WTC11 (cell line): ENCODE measurements around the gene KLF11. TPM values are rescaled to one million over a fixed set of nuclear protein-coding genes. Genes with fewer than 3 reads are reported as not detected.

Experiments
- ATAC-seq: fragments of 200-7000 bp; cut with Tn5 transposase; 2 replicates; pipeline ENCODE4 v1.10.0; 2021; ENCODE audit warnings: mild to moderate bottlenecking, moderate library complexity
- CTCF ChIA-PET: fragments of 300-600 bp; sonication (Branson Sonifier 250); formaldehyde crosslinking; loops from one replicate; lab custom pipeline; 2021; ENCODE audit warnings: antibody characterized with exemption; lab: Charles Lee
- POLR2A ChIA-PET: fragments of 350-600 bp; sonication (Branson Sonifier 250); formaldehyde crosslinking; loops from one replicate; lab custom pipeline; 2021; ENCODE audit warnings: antibody characterized with exemption; lab: Charles Lee
- DNase-seq: peaks from one replicate; pipeline ENCODE4 v3.0.0; 2021; ENCODE audit warnings: low spot score
- H3K27ac Mint-ChIP-seq: 2 replicates; pipeline ENCODE4 v1.8.0; 2021; ENCODE audit warnings: mixed read lengths
- H3K27me3 Mint-ChIP-seq: 2 replicates; pipeline ENCODE4 v1.8.0; 2021; ENCODE audit warnings: low read depth, mild to moderate bottlenecking, moderate library complexity, mixed read lengths
- H3K36me3 Mint-ChIP-seq: 2 replicates; pipeline ENCODE4 v1.8.0; 2021; ENCODE audit warnings: mixed read lengths
- H3K4me1 Mint-ChIP-seq: 2 replicates; pipeline ENCODE4 v1.8.0; 2022; ENCODE audit warnings: mixed read lengths
- H3K4me3 Mint-ChIP-seq: 2 replicates; pipeline ENCODE4 v1.8.0; 2021; ENCODE audit warnings: mild to moderate bottlenecking, moderate library complexity, mixed read lengths
- H3K9me3 Mint-ChIP-seq: 2 replicates; pipeline ENCODE4 v1.8.0; 2021; ENCODE audit warnings: mixed read lengths
- ATF1 ChIP-seq: sonication (generic); formaldehyde crosslinking; IDR thresholded peaks from 2 replicates; pipeline ENCODE4 v1.8.1; 2023; ENCODE audit warnings: mild to moderate bottlenecking, moderate library complexity, missing genetic modification reagents
- EMX1 ChIP-seq: fragments of 250-450 bp; sonication (Bioruptor Pico); IDR thresholded peaks from 2 replicates; pipeline ENCODE4 v1.8.0; 2021; ENCODE audit warnings: mild to moderate bottlenecking
- ESRRA ChIP-seq: sonication (generic); formaldehyde crosslinking; IDR thresholded peaks from 2 replicates; pipeline ENCODE4 v1.8.1; 2022; ENCODE audit warnings: mild to moderate bottlenecking, missing genetic modification reagents, borderline replicate concordance
- FOXJ3 ChIP-seq: sonication (generic); formaldehyde crosslinking; IDR thresholded peaks from 2 replicates; pipeline ENCODE4 v1.9.0; 2021; ENCODE audit warnings: missing genetic modification reagents, mild to moderate bottlenecking, borderline replicate concordance
- HMGA2 ChIP-seq: fragments of 250-450 bp; sonication (Bioruptor Pico); IDR thresholded peaks from 2 replicates; pipeline ENCODE4 v1.4.0; 2021; ENCODE audit warnings: mild to moderate bottlenecking, moderate library complexity
- IRF2 ChIP-seq: sonication (generic); formaldehyde crosslinking; IDR thresholded peaks from 2 replicates; pipeline ENCODE4 v1.8.0; 2022; ENCODE audit warnings: low read depth, missing genetic modification reagents, borderline replicate concordance
- JUN ChIP-seq: sonication (generic); formaldehyde crosslinking; IDR thresholded peaks from 2 replicates; pipeline ENCODE4 v1.8.0; 2023; ENCODE audit warnings: mild to moderate bottlenecking, missing genetic modification reagents
- NFATC4 ChIP-seq: fragments of 250-450 bp; sonication (Bioruptor Pico); IDR thresholded peaks from 2 replicates; pipeline ENCODE4 v1.9.0; 2021; ENCODE audit warnings: mild to moderate bottlenecking
- NR3C1 ChIP-seq: sonication (generic); formaldehyde crosslinking; conservative IDR thresholded peaks from 2 replicates; pipeline ENCODE4 v1.8.1; 2023; ENCODE audit warnings: low read depth, mild to moderate bottlenecking, missing genetic modification reagents
- SMAD3 ChIP-seq: sonication (generic); formaldehyde crosslinking; IDR thresholded peaks from 2 replicates; pipeline ENCODE4 v1.8.0; 2022; ENCODE audit warnings: missing genetic modification reagents, mild to moderate bottlenecking, borderline replicate concordance
- TEAD1 ChIP-seq: sonication (generic); formaldehyde crosslinking; IDR thresholded peaks from 2 replicates; pipeline ENCODE4 v1.8.0; 2022; ENCODE audit warnings: mild to moderate bottlenecking, missing genetic modification reagents
- ZBTB21 ChIP-seq: sonication (generic); formaldehyde crosslinking; IDR thresholded peaks from 2 replicates; pipeline ENCODE4 v1.8.1; 2023; ENCODE audit warnings: mild to moderate bottlenecking, missing genetic modification reagents, borderline replicate concordance
- ZNF138 ChIP-seq: sonication (generic); formaldehyde crosslinking; conservative IDR thresholded peaks from 2 replicates; pipeline ENCODE4 v1.8.1; 2022; ENCODE audit warnings: mild to moderate bottlenecking, moderate library complexity, missing genetic modification reagents
- ZNF219 ChIP-seq: sonication (generic); formaldehyde crosslinking; IDR thresholded peaks from 2 replicates; pipeline ENCODE4 v1.8.0; 2023; ENCODE audit warnings: missing genetic modification reagents, mild to moderate bottlenecking, borderline replicate concordance
- ZNF396 ChIP-seq: fragments of 250-450 bp; sonication (Bioruptor Pico); IDR thresholded peaks from 2 replicates; pipeline ENCODE4 v1.8.0; 2021; ENCODE audit warnings: mild to moderate bottlenecking, moderate library complexity, borderline replicate concordance
- ZNF423 ChIP-seq: fragments of 250-450 bp; sonication (Bioruptor Pico); IDR thresholded peaks from 2 replicates; pipeline ENCODE4 v2.1.2; 2022; ENCODE audit warnings: mild to moderate bottlenecking, moderate library complexity
- total RNA-seq: library from RNA; stranded (reverse); gene quantifications from 3 replicates; pipeline ENCODE4 v1.2.3, GENCODE V29; 2021
- TF ChIP-seq, protein P1 (sequence below): fragments of 250-450 bp; sonication (Bioruptor Pico); conservative IDR thresholded peaks from 2 replicates; pipeline ENCODE4 v1.9.0; 2021; ENCODE audit warnings: mild to moderate bottlenecking
- TF ChIP-seq, protein P2 (sequence below): sonication (generic); formaldehyde crosslinking; IDR thresholded peaks from 2 replicates; pipeline ENCODE4 v1.8.0; 2023; ENCODE audit warnings: missing genetic modification reagents
- TF ChIP-seq, protein P3 (sequence below): fragments of 200-600 bp; IDR thresholded peaks from 2 replicates; pipeline ENCODE4 v1.8.0; 2022; ENCODE audit warnings: antibody characterized with exemption
- TF ChIP-seq, protein P4 (sequence below): sonication (generic); formaldehyde crosslinking; IDR thresholded peaks from 2 replicates; pipeline ENCODE4 v1.8.0; 2022; ENCODE audit warnings: mild to moderate bottlenecking, missing genetic modification reagents
- TF ChIP-seq, protein P5 (sequence below): sonication (generic); formaldehyde crosslinking; IDR thresholded peaks from 2 replicates; pipeline ENCODE4 v1.8.0; 2022; ENCODE audit warnings: mild to moderate bottlenecking, missing genetic modification reagents
- TF ChIP-seq, protein P6 (sequence below): sonication (generic); formaldehyde crosslinking; IDR thresholded peaks from 2 replicates; pipeline ENCODE4 v1.8.1; 2023; ENCODE audit warnings: mild to moderate bottlenecking, missing genetic modification reagents, moderate library complexity

KLF11 gene
- total RNA-seq, 1 experiment from 2014 or later = 8.8 TPM

DNA sequence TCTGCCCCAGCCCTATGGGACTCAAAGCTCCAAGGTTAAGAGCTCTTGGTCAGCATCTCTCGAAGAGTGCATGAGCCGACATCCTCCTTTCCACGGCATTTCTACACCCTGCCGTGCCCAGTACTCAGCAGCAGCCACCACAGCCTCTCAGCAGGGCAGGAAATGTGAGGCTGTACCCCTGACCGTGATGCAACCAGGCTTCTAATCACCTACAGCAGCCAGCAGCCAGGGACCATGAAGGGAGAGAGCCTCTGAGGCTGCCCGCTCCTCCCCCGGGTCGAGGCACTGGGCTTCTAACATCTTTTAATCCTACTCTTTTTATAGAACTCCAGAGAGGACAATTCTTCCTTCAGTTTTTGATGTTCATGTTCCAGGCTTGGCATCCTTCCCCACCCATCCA lies 30.4 kb downstream of the KLF11 start (continued):
- TF ChIP-seq, protein P1, sequence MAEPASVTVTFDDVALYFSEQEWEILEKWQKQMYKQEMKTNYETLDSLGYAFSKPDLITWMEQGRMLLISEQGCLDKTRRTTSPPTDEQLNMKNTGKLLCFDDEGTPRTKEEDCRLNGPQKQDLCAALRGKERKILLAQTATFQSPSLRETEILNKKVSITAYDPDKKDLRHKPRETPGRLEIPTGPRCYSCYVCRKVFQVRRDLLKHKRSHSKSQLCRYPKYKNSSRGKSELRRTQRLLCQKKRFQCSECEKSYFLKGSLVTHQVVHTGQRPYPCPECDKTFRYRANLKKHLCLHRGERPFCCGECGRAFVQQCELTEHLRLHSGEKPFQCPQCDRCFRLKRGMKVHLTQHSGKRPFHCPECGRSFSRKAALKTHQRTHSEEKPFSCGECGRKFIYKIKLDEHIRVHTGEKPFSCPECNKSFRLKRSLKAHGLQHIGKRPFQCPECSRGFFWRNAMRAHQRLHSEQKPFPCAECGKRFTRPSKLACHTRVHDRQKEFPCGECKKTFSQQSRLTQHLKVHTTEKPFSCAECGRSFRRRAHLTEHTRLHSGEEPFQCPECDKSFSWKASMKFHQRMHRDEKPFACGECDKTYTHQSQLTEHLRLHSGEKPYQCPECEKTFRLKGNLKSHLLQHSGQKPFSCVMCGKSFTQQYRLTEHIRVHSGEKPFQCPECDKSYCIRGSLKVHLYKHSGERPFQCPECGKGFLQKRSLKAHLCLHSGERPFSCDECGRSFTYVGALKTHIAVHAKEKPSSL (CRISPR knock-in tag) = no peak

DNA sequence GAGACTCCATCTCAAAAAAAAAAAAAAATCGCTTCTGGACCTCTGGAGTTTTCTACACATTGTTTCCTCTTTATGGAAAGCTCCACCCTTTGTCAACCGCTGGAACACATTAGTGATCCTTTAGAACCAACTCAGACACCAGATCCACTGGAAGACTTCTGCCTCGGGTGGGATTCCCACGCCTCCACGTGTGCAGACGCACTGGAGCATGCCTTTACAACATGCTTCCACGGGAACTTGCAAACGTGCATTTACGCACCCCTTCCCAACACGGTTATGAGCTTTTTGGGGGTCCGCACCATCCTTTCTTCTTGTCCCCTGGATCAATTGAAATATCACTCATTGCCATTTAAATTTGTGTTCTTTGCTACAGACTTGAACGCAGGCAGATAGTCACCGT lies 31.8 kb downstream of the KLF11 start:
- peaks cover 28% of the 10 kb centered on the region for H3K27me3 Mint-ChIP-seq
- no peak overlapping the region for H3K27ac Mint-ChIP-seq

DNA sequence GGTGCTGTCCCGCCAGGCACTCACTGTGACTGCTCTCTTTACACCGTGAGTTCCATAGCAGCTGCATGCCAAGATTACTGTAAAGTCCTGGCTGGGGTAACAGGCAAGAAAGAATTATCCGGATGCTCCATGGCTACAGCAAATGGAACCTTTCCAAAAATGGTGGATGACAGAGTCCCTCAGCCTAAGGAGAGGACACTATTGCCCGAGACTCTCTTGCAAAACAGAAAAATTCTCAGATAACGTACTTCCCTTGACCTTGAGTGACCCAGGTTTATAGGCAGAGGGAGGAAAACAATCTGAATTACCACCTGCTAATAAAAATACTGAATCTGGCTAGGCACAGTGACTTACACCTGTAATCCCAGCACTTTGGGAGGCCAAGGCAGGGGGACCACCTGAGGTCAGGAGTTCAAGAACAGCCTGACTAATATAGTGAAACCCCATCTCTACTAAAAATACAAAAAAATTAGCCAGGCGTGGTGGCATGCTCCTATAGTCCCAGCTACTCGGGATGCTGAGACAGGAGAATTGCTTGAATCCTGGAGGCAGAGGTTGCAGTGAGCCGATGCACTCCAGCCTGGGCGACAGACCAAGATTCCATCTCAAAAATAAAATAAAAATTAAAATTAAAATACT lies 32.3 kb downstream of the KLF11 start:
- CTCF ChIA-PET = interaction anchor here (4.5 to 5.2 kb wide), 2 partner anchors 14 to 21 kb away, joined by 68 to 166 read pairs; no protein-coding TSS in a partner anchor

More for the DNA sequence above, 31.8 kb downstream of the KLF11 start:
- no peak for ATAC-seq
- no peak for DNase-seq
- Mint-ChIP-seq H3K9me3 (no peaks in the 10 kb centered on the region), H3K4me3 (no peak overlapping the region), H3K36me3 (no peaks in the 10 kb centered on the region; the same call in 1 of the 2 replicates), H3K4me1 (peaks cover 21% of the 10 kb centered on the region)
- POLR2A ChIA-PET = no interaction called here
- TF ChIP-seq NR3C1 (CRISPR knock-in tag) = no peak
- TF ChIP-seq JUN (CRISPR knock-in tag) = no peak
- no peak for TF ChIP-seq ZNF138 (CRISPR knock-in tag)
- TF ChIP-seq, protein P2, sequence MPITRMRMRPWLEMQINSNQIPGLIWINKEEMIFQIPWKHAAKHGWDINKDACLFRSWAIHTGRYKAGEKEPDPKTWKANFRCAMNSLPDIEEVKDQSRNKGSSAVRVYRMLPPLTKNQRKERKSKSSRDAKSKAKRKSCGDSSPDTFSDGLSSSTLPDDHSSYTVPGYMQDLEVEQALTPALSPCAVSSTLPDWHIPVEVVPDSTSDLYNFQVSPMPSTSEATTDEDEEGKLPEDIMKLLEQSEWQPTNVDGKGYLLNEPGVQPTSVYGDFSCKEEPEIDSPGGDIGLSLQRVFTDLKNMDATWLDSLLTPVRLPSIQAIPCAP = no peak
- no peak for TF ChIP-seq IRF2 (CRISPR knock-in tag)
- no peak for TF ChIP-seq ZNF219
- TF ChIP-seq, protein P3, sequence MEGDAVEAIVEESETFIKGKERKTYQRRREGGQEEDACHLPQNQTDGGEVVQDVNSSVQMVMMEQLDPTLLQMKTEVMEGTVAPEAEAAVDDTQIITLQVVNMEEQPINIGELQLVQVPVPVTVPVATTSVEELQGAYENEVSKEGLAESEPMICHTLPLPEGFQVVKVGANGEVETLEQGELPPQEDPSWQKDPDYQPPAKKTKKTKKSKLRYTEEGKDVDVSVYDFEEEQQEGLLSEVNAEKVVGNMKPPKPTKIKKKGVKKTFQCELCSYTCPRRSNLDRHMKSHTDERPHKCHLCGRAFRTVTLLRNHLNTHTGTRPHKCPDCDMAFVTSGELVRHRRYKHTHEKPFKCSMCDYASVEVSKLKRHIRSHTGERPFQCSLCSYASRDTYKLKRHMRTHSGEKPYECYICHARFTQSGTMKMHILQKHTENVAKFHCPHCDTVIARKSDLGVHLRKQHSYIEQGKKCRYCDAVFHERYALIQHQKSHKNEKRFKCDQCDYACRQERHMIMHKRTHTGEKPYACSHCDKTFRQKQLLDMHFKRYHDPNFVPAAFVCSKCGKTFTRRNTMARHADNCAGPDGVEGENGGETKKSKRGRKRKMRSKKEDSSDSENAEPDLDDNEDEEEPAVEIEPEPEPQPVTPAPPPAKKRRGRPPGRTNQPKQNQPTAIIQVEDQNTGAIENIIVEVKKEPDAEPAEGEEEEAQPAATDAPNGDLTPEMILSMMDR = no peak
- TF ChIP-seq ESRRA (CRISPR knock-in tag) = no peak
- no peak for TF ChIP-seq TEAD1 (CRISPR knock-in tag)
- TF ChIP-seq, protein P4, sequence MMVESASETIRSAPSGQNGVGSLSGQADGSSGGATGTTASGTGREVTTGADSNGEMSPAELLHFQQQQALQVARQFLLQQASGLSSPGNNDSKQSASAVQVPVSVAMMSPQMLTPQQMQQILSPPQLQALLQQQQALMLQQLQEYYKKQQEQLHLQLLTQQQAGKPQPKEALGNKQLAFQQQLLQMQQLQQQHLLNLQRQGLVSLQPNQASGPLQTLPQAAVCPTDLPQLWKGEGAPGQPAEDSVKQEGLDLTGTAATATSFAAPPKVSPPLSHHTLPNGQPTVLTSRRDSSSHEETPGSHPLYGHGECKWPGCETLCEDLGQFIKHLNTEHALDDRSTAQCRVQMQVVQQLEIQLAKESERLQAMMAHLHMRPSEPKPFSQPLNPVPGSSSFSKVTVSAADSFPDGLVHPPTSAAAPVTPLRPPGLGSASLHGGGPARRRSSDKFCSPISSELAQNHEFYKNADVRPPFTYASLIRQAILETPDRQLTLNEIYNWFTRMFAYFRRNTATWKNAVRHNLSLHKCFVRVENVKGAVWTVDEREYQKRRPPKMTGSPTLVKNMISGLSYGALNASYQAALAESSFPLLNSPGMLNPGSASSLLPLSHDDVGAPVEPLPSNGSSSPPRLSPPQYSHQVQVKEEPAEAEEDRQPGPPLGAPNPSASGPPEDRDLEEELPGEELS (CRISPR knock-in tag) = no peak
- TF ChIP-seq SMAD3 = no peak
- TF ChIP-seq ATF1 (CRISPR knock-in tag) = no peak
- TF ChIP-seq ZBTB21 = no peak
- TF ChIP-seq HMGA2 (CRISPR knock-in tag) = no peak
- no peak for TF ChIP-seq ZNF396
- TF ChIP-seq, protein P5, sequence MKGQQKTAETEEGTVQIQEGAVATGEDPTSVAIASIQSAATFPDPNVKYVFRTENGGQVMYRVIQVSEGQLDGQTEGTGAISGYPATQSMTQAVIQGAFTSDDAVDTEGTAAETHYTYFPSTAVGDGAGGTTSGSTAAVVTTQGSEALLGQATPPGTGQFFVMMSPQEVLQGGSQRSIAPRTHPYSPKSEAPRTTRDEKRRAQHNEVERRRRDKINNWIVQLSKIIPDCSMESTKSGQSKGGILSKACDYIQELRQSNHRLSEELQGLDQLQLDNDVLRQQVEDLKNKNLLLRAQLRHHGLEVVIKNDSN (CRISPR knock-in tag) = no peak
- CTCF ChIA-PET = interaction anchor here (4.5 to 5.2 kb wide), 2 partner anchors 15 to 22 kb away, joined by 68 to 166 read pairs; no protein-coding TSS in a partner anchor

More for the DNA sequence above, 32.3 kb downstream of the KLF11 start:
- DNase-seq (no peak), ATAC-seq (no peak)
- Mint-ChIP-seq H3K27ac (no peak overlapping the region), H3K4me1 (peaks cover 21% of the 10 kb centered on the region), H3K27me3 (peaks cover 31% of the 10 kb centered on the region), H3K9me3 (no peaks in the 10 kb centered on the region), H3K36me3 (no peaks in the 10 kb centered on the region; the same call in 1 of the 2 replicates), H3K4me3 (no peak overlapping the region)
- POLR2A ChIA-PET = no interaction called here
- TF ChIP-seq, protein P2 = no peak
- TF ChIP-seq NFATC4 (CRISPR knock-in tag) (no peak), FOXJ3 (CRISPR knock-in tag) (no peak), EMX1 (CRISPR knock-in tag) (no peak), ZNF423 (CRISPR knock-in tag) (no peak)
- TF ChIP-seq, protein P6, sequence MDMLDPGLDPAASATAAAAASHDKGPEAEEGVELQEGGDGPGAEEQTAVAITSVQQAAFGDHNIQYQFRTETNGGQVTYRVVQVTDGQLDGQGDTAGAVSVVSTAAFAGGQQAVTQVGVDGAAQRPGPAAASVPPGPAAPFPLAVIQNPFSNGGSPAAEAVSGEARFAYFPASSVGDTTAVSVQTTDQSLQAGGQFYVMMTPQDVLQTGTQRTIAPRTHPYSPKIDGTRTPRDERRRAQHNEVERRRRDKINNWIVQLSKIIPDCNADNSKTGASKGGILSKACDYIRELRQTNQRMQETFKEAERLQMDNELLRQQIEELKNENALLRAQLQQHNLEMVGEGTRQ (CRISPR knock-in tag) = no peak
